Measurements from ENCODE around the gene DEFB124. TPM values are rescaled to one million over a fixed set of nuclear protein-coding genes. Genes with fewer than 3 reads are reported as not detected.

The DEFB124 gene
- polyA plus RNA-seq, 3 donors = not detected

DNA sequence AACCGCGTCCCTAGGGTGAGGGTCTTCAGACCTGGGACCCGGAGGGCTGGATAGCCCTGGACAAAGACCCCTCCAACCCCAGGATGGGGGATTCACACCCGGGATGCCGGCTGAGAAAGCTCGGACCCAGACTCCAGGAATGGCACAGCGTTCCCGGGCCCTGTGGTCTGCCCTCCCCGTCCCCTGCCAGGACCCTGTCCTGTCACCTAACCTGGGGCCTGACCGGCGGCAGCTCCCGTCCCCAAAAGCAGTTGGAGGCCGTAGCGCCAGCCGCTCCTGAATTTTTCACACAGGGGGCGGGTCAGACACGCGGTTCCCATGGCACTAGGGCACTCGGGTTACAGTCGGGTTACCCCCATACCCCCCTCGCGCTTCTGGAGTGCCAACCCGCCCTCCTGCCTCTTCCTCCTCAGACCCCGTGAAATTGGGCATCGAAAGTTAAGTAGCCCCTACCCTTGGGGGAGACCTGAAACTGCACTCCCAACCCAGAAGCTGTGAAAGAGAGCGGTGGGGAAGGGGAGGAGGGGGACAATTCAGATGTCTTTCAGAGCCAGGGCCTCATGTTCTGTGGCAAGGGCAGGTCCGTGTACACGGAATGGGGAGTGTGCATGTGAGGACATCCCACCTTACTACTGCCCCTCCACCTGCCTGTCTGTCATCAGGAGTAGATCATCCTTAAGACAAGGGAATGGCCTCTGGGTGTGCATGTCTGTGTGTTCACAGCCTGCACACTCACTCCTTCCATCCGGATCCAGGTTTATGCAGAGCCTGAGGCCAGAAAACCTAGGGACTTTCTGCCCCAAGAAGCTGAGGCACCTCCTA, 756 bp upstream of the DEFB124 start:
- no peak overlapping the region for H3K9ac ChIP-seq (ENCODE audit: insufficient read depth, low read length, poor library complexity, severe bottlenecking)
- peaks cover 14 to 38% of the 10 kb centered on the region in 2 donors for H3K27me3 ChIP-seq (ENCODE audit: control insufficient read depth in 2 of 2, insufficient read depth in 2 of 2, low read length in 2 of 2)
- no peak overlapping the region for H3K27ac ChIP-seq (ENCODE audit: low read depth in 1 of 2, low read length in 2 of 2)
- Mint-ChIP-seq H3K9me3 (peaks cover 0 to 6% (median 2%) of the 10 kb centered on the region in 7 donors), H3K4me3 (peak overlapping the region in 1 of 2 donors; percentile 71), H3K27me3 (ENCODE audit: low read depth in 3 of 3) (peaks cover 38 to 42% (median 41%) of the 10 kb centered on the region in 3 donors), H3K27ac (no peak overlapping the region), H3K4me1 (peaks cover 20% of the 10 kb centered on the region), H3K36me3 (peaks cover 0 to 2% of the 10 kb centered on the region in 2 donors)
- peak overlapping the region; percentile 58 for H2AFZ ChIP-seq (ENCODE audit: insufficient read depth, low read depth, low read length, poor library complexity, severe bottlenecking)
- DNase-seq = no peak
- intact Hi-C loops (cut with micrococcal nuclease) = no loop called here
- H3K9me3 ChIP-seq (replicated peaks in 1 of 2; ENCODE audit: control insufficient read depth in 1 of 2, insufficient read depth in 1 of 2, low read length in 2 of 2) = peaks cover 0 to 9% of the 10 kb centered on the region in 2 donors
- H3K4me3 ChIP-seq (replicated peaks in 1 of 3; ENCODE audit: low read depth in 2 of 3, low read length in 3 of 3) = peak overlapping the region in 1 of 3 experiments; percentile 50
- WGBS (ENCODE audit: insufficient coverage) = 8% methylated on average over 19 of the region's 29 CpGs
- H3K79me2 ChIP-seq (ENCODE audit: insufficient read depth, low read length) = no peaks in the 10 kb centered on the region
- H4K20me1 ChIP-seq (ENCODE audit: insufficient read depth, low read length) = no peaks in the 10 kb centered on the region
- H3K4me2 ChIP-seq (replicated peaks; ENCODE audit: extremely low read depth, low read length, poor library complexity, severe bottlenecking) = peak overlapping the region; percentile 57
- TF ChIP-seq CTCF (IDR thresholded peaks at IDR 0.05) = no peak
- H3K36me3 ChIP-seq (replicated peaks in 1 of 2; ENCODE audit: control insufficient read depth in 1 of 2, insufficient read depth in 2 of 2, low read length in 2 of 2) = no peaks in the 10 kb centered on the region
- H3K4me1 ChIP-seq (ENCODE audit: control insufficient read depth in 1 of 2, insufficient read depth in 2 of 2, low read length in 2 of 2) = peaks cover 23 to 25% of the 10 kb centered on the region in 2 donors

GRCh38 chr20:31474097-31474436, 860 bp downstream of the DEFB124 start:
- H3K79me2 ChIP-seq (ENCODE audit: insufficient read depth, low read length) = no peaks in the 10 kb centered on the region
- TF ChIP-seq CTCF (IDR thresholded peaks at IDR 0.05) = no peak
- H3K9ac ChIP-seq (ENCODE audit: insufficient read depth, low read length, poor library complexity, severe bottlenecking) = no peak overlapping the region
- peaks cover 0 to 9% of the 10 kb centered on the region in 2 donors for H3K9me3 ChIP-seq (replicated peaks in 1 of 2; ENCODE audit: control insufficient read depth in 1 of 2, insufficient read depth in 1 of 2, low read length in 2 of 2)
- H3K36me3 ChIP-seq (replicated peaks in 1 of 2; ENCODE audit: control insufficient read depth in 1 of 2, insufficient read depth in 2 of 2, low read length in 2 of 2) = no peaks in the 10 kb centered on the region
- Mint-ChIP-seq H3K4me3 (peak overlapping the region; percentile 60 to 88), H3K27me3 (ENCODE audit: low read depth in 3 of 3) (peaks cover 36 to 42% (median 41%) of the 10 kb centered on the region in 3 donors), H3K9me3 (peaks cover 0 to 6% (median 2%) of the 10 kb centered on the region in 7 donors), H3K36me3 (peaks cover 0 to 2% of the 10 kb centered on the region in 2 donors), H3K4me1 (peaks cover 20% of the 10 kb centered on the region), H3K27ac (peak overlapping the region in 4 of 7 donors; percentile 21 to 66 (median 46))
- peak overlapping the region; percentile 30 for H2AFZ ChIP-seq (ENCODE audit: insufficient read depth, low read depth, low read length, poor library complexity, severe bottlenecking)
- whole genome bisulfite sequencing (ENCODE audit: insufficient coverage) = 83% methylated on average over 2 of the region's 2 CpGs
- peak overlapping the region in 1 of 3 experiments; percentile 53 for H3K4me3 ChIP-seq (replicated peaks in 1 of 3; ENCODE audit: low read depth in 2 of 3, low read length in 3 of 3)
- H3K4me2 ChIP-seq (replicated peaks; ENCODE audit: extremely low read depth, low read length, poor library complexity, severe bottlenecking) = peak overlapping the region; percentile 61
- H4K20me1 ChIP-seq (ENCODE audit: insufficient read depth, low read length) = no peaks in the 10 kb centered on the region
- DNase-seq = peak; percentile 12 to 32 (median 29)
- H3K27me3 ChIP-seq (ENCODE audit: control insufficient read depth in 2 of 2, insufficient read depth in 2 of 2, low read length in 2 of 2) = peaks cover 14 to 38% of the 10 kb centered on the region in 2 donors
- peaks cover 23 to 25% of the 10 kb centered on the region in 2 donors for H3K4me1 ChIP-seq (ENCODE audit: control insufficient read depth in 1 of 2, insufficient read depth in 2 of 2, low read length in 2 of 2)
- intact Hi-C loops (cut with micrococcal nuclease) = no loop called here
- H3K27ac ChIP-seq (ENCODE audit: low read depth in 1 of 2, low read length in 2 of 2) = peak overlapping the region in 1 of 2 donors; percentile 24
